ENCODE measurements around the gene DNAI1.

GRCh38 chr9:34550681-34551270 lies 92.2 kb downstream of the DNAI1 start:
- TF ChIP-seq CTCF (IDR thresholded peaks at IDR 0.05) (no peak), POLR2A (IDR thresholded peaks at IDR 0.05) (no peak), EP300 (IDR thresholded peaks at IDR 0.05) (no peak)

Data from tibial nerve (tissue), 4 donors.